B cell (primary cell): ENCODE results near the gene TALDO1. TPM values are rescaled to one million over a fixed set of nuclear protein-coding genes. Genes with fewer than 3 reads are reported as not detected.

Experiments used
- ATAC-seq: fragments of 200-7000 bp; cut with Tn5 transposase; one replicate; pipeline ENCODE4 v1.10.0; 2021; ENCODE audit warnings: low read depth, mild to moderate bottlenecking, moderate number of reproducible peaks, moderate library complexity
- CTCF ChIA-PET: fragments of 350-600 bp; sonication (Branson Sonifier 250); formaldehyde crosslinking; loops from one replicate; lab custom pipeline; 2021; ENCODE audit warnings: antibody characterized with exemption, inconsistent platforms; lab: Charles Lee
- POLR2A ChIA-PET: fragments of 350-600 bp; sonication (Branson Sonifier 250); formaldehyde crosslinking; loops from one replicate; lab custom pipeline; 2021; ENCODE audit warnings: antibody characterized with exemption; lab: Charles Lee
- DNase-seq: peaks from one replicate; pipeline ENCODE4 v3.0.0; 2013
- H2AFZ ChIP-seq: 2 replicates; pipeline ENCODE4 v1.6.1; 2012; ENCODE audit warnings: mild to moderate bottlenecking, low read depth, low read length; ENCODE audit not compliant: insufficient read depth, poor library complexity, severe bottlenecking
- H3K27ac ChIP-seq, 2 donors: 1 replicate in 1 of 2; 2 replicates in 1 of 2; pipeline ENCODE4 v1.5.1; 2012 to 2013; ENCODE audit warnings: low read length in 2 of 2, mild to moderate bottlenecking in 2 of 2, moderate library complexity in 1 of 2
- H3K27me3 ChIP-seq, 4 experiments: fragments of 200-600 bp in 1 of 4; sonication (generic) in 1 of 4; replicated peaks in 1 of 4; 1 replicate in 2 of 4; 2 replicates in 2 of 4; pipeline versions ENCODE4 v1.6.1 to v1.7.0; 2013 to 2016; ENCODE audit warnings: low read length in 3 of 4, mild to moderate bottlenecking in 2 of 4, mixed read lengths in 1 of 4, moderate library complexity in 1 of 4; ENCODE audit not compliant: insufficient read depth in 4 of 4, control insufficient read depth in 3 of 4; ENCODE audit errors: control extremely low read depth in 1 of 4
- H3K36me3 ChIP-seq, 2 experiments: replicated peaks in 1 of 2; 1 replicate in 1 of 2; 2 replicates in 1 of 2; pipeline versions ENCODE4 v1.6.1 to v1.7.1; 2013; ENCODE audit warnings: low read length in 1 of 2; ENCODE audit not compliant: insufficient read depth in 2 of 2, control insufficient read depth in 1 of 2; ENCODE audit errors: control extremely low read depth in 1 of 2, extremely low read depth in 1 of 2
- H3K4me1 ChIP-seq, 2 donors: fragments of 200-600 bp in 1 of 2; sonication (generic) in 1 of 2; 1 replicate in 1 of 2; 2 replicates in 1 of 2; pipeline versions ENCODE4 v1.5.1 to v1.6.1; 2013 to 2017; ENCODE audit warnings: low read length in 2 of 2; ENCODE audit not compliant: control insufficient read depth in 2 of 2, insufficient read depth in 2 of 2
- H3K4me2 ChIP-seq: replicated peaks from 2 replicates; pipeline ENCODE3; 2012; ENCODE audit warnings: mild to moderate bottlenecking, low read depth, low read length; ENCODE audit not compliant: poor library complexity, severe bottlenecking
- H3K4me3 ChIP-seq, 5 experiments: fragments of 200-600 bp in 1 of 5; sonication (generic) in 1 of 5; 1 replicate in 3 of 5; 2 replicates in 2 of 5; pipeline versions ENCODE4 v1.5.1 to v1.7.0; 2011 to 2016; ENCODE audit warnings: low read length in 4 of 5, mild to moderate bottlenecking in 4 of 5, low read depth in 2 of 5, control low read depth in 1 of 5, moderate library complexity in 1 of 5; ENCODE audit not compliant: insufficient read depth in 1 of 5; ENCODE audit errors: control extremely low read depth in 1 of 5, extremely low read depth in 1 of 5
- H3K79me2 ChIP-seq: fragments of 200-600 bp; sonication (generic); one replicate; pipeline ENCODE4 v1.6.0; 2016; ENCODE audit warnings: low read length; ENCODE audit not compliant: control insufficient read depth, insufficient read depth
- H3K9ac ChIP-seq: fragments of 200-600 bp; sonication (generic); 2 replicates; pipeline ENCODE4 v1.6.1; 2017; ENCODE audit warnings: mild to moderate bottlenecking, low read length, moderate library complexity
- H3K9me3 ChIP-seq, 3 donors: one replicate each; pipeline versions ENCODE4 v1.6.1 to v1.7.1; 2013; ENCODE audit warnings: low read length in 2 of 3; ENCODE audit not compliant: control insufficient read depth in 2 of 3, insufficient read depth in 1 of 3; ENCODE audit errors: control extremely low read depth in 1 of 3
- H4K20me1 ChIP-seq: 2 replicates; pipeline ENCODE4 v1.6.0; 2012; ENCODE audit warnings: mild to moderate bottlenecking, low read length; ENCODE audit not compliant: insufficient read depth, control insufficient read depth, poor library complexity, severe bottlenecking
- H3K27ac Mint-ChIP-seq: one replicate; pipeline ENCODE4 v1.8.0; 2021; ENCODE audit warnings: mixed read lengths
- H3K27me3 Mint-ChIP-seq: one replicate; pipeline ENCODE4 v1.8.0; 2021; ENCODE audit warnings: mixed read lengths
- H3K4me1 Mint-ChIP-seq: one replicate; pipeline ENCODE4 v1.8.0; 2021; ENCODE audit warnings: mixed read lengths
- H3K4me3 Mint-ChIP-seq: one replicate; pipeline ENCODE4 v1.8.0; 2021; ENCODE audit warnings: mixed read lengths
- H3K9me3 Mint-ChIP-seq: one replicate; pipeline ENCODE4 v1.8.0; 2022; ENCODE audit warnings: mixed read lengths; ENCODE audit not compliant: insufficient read depth
- EZH2 ChIP-seq: IDR thresholded peaks from 2 replicates; pipeline ENCODE4 v1.6.1; 2012; ENCODE audit warnings: borderline replicate concordance, low read depth, mild to moderate bottlenecking, moderate library complexity, low read length; ENCODE audit not compliant: insufficient read depth, poor library complexity, severe bottlenecking
- WGBS: methylation state at CpG from one replicate; pipeline ENCODE4 v1.1.5; 2013; ENCODE audit warnings: missing lambda C conversion rate; ENCODE audit not compliant: insufficient coverage; 5-methylcytosine and 5-hydroxymethylcytosine counted together
- intact Hi-C: fragments of 100-400 bp; cut with micrococcal nuclease; formaldehyde crosslinking; loops from one replicate; pipeline ENCODE4 v1.10.0; 2022
- polyA plus RNA-seq: library from polyadenylated mRNA; depleted of rRNA; stranded (reverse); fragments of >200 nt; gene quantifications from 2 replicates; pipeline ENCODE4 v1.2.3, GENCODE V29; 2012
- total RNA-seq, 2 donors: library from RNA; stranded (reverse); fragments of 120-200 nt in 1 of 2; gene quantifications; 1 replicate in 1 of 2; 2 replicates in 1 of 2; pipeline versions ENCODE4 v1.2.3 to v1.2.4, GENCODE V29; 2013 to 2022
- TF ChIP-seq, protein P1 (sequence below): fragments of 200-600 bp; IDR thresholded peaks from one replicate; pipeline ENCODE4 v1.8.0; 2022; ENCODE audit warnings: antibody characterized with exemption, mild to moderate bottlenecking

The TALDO1 gene
- total and polyA plus RNA-seq, 2 donors (not counting 1 experiment from before 2014, with no cell fraction given), result 82.4 to 116 TPM

DNA sequence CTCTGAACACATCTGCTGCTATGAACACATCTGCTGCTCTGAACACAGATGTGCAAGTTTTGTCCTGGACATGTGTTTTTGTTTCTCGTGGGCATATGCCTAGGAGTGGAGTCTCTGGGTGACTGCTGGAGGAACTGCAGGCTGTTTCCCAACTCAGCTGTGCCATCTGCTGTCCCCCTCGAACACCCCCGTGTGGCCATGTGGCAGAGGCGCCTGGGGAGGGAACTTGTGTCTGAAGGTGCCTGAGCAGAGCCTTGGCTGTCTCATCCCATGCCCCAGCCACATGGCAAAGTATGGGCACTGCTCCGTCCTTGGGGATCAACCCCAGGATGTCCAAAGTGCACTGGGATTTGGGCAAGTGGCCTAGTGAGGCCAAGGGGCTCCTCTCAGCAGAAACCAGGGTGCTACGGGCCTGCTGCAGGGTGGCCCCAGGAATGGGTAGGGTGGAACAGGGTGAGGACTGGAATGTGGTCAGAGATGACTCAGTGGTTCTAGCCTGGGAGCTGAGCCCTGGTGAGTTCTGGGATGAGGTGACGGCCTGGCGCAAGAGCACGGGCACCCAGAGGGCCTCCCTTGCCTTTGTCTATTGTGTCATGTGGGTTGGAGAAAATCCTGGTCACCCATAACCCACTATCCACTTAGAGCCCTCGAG is 15.3 kb downstream of the TALDO1 start:
- CTCF ChIA-PET, result interaction anchor here (0.7 kb wide), 1 partner anchor 457 kb away, joined by 3 read pairs; no protein-coding TSS in a partner anchor
- WGBS, result 60% methylated on average over 7 of the region's 10 CpGs
- peak overlapping the region; percentile 10 for H3K27ac Mint-ChIP-seq
- H3K27me3 ChIP-seq, result no peaks in the 10 kb centered on the region
- peaks cover 3% of the 10 kb centered on the region for H3K79me2 ChIP-seq
- no peak overlapping the region for H3K27ac ChIP-seq
- no peaks in the 10 kb centered on the region for H3K9me3 ChIP-seq
- ATAC-seq, result no peak
- no peak overlapping the region for H2AFZ ChIP-seq
- intact Hi-C loops, result no loop called here
- peaks cover 2% of the 10 kb centered on the region for H3K4me1 Mint-ChIP-seq
- peaks cover 19% of the 10 kb centered on the region for H4K20me1 ChIP-seq
- no peaks in the 10 kb centered on the region for H3K4me1 ChIP-seq
- peaks cover 4 to 55% of the 10 kb centered on the region in 2 experiments for H3K36me3 ChIP-seq
- DNase-seq, result no peak
- no peaks in the 10 kb centered on the region for H3K9me3 Mint-ChIP-seq
- no peak overlapping the region for H3K9ac ChIP-seq
- no peak overlapping the region for H3K4me2 ChIP-seq
- no peak for TF ChIP-seq EZH2
- TF ChIP-seq, protein P1, sequence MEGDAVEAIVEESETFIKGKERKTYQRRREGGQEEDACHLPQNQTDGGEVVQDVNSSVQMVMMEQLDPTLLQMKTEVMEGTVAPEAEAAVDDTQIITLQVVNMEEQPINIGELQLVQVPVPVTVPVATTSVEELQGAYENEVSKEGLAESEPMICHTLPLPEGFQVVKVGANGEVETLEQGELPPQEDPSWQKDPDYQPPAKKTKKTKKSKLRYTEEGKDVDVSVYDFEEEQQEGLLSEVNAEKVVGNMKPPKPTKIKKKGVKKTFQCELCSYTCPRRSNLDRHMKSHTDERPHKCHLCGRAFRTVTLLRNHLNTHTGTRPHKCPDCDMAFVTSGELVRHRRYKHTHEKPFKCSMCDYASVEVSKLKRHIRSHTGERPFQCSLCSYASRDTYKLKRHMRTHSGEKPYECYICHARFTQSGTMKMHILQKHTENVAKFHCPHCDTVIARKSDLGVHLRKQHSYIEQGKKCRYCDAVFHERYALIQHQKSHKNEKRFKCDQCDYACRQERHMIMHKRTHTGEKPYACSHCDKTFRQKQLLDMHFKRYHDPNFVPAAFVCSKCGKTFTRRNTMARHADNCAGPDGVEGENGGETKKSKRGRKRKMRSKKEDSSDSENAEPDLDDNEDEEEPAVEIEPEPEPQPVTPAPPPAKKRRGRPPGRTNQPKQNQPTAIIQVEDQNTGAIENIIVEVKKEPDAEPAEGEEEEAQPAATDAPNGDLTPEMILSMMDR, result no peak
- POLR2A ChIA-PET, result no interaction called here
- H3K27me3 Mint-ChIP-seq, result no peaks in the 10 kb centered on the region
- no peak overlapping the region for H3K4me3 ChIP-seq
- no peak overlapping the region for H3K4me3 Mint-ChIP-seq

DNA sequence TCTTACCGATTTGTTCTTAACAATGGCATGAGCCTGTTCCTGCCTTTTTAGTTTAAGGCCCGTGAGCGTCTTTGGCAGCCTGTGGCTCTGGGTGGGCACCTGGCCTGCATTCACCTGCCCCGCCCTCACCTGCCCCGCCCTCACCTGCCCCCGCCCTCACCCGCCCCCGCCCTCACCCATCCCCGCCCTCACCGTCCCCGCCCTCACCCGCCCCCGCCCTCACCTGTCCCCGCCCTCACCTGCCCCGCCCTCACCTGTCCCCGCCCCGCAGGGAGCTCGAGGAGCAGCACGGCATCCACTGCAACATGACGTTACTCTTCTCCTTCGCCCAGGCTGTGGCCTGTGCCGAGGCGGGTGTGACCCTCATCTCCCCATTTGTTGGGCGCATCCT is 15.8 kb downstream of the TALDO1 start:
- no peak overlapping the region for H3K27ac Mint-ChIP-seq
- peaks cover 2% of the 10 kb centered on the region for H3K4me1 Mint-ChIP-seq
- ChIA-PET CTCF (interaction anchor here (1.6 to 1.9 kb wide), 2 partner anchors 13 to 15 kb away, joined by 7 to 9 read pairs; partner anchors contain the start of gene TALDO1), POLR2A (interaction anchor here (0.5 to 0.7 kb wide), 3 partner anchors 20 to 208 kb away, joined by 3 to 4 read pairs (median 4); no protein-coding TSS in a partner anchor)
- no peaks in the 10 kb centered on the region for H3K27me3 Mint-ChIP-seq
- Histone ChIP-seq H3K79me2 (no peaks in the 10 kb centered on the region), H4K20me1 (peaks cover 17% of the 10 kb centered on the region), H3K27me3 (no peaks in the 10 kb centered on the region), H3K4me3 (no peak overlapping the region), H3K4me1 (no peaks in the 10 kb centered on the region), H3K36me3 (peaks cover 4 to 53% of the 10 kb centered on the region in 2 experiments), H3K27ac (no peak overlapping the region), H3K9me3 (no peaks in the 10 kb centered on the region), H2AFZ (no peak overlapping the region), H3K4me2 (no peak overlapping the region), H3K9ac (no peak overlapping the region)
- no peak for ATAC-seq
- H3K9me3 Mint-ChIP-seq, result no peaks in the 10 kb centered on the region
- 96% methylated on average over 9 of the region's 24 CpGs for WGBS
- no peak overlapping the region for H3K4me3 Mint-ChIP-seq
- DNase-seq, result no peak
- TF ChIP-seq EZH2, result no peak
- TF ChIP-seq, protein P1, result no peak
- intact Hi-C loops, result no loop called here
